Kidney (tissue), 14 donors: Measurements from ENCODE around the gene DLD. TPM values are rescaled to one million over a fixed set of nuclear protein-coding genes. Genes with fewer than 3 reads are reported as not detected.

Experiments
- DNase-seq, 5 donors: peaks; one replicate each; pipeline ENCODE4 v3.0.0-alpha.2; 2013 to 2020
- FAIRE-seq: peaks from 2 replicates; lab custom pipeline; 2012; peaks lifted over from hg19 to GRCh38; lab: Jason Lieb, UNC
- H3K27ac ChIP-seq, 2 donors: one replicate each; pipeline ENCODE4 v1.7.0; 2013; ENCODE audit warnings: low read depth in 2 of 2, low read length in 2 of 2, inconsistent platforms in 1 of 2
- H3K27me3 ChIP-seq: one replicate; pipeline ENCODE4 v1.7.1; 2013; ENCODE audit warnings: low read length, inconsistent platforms; ENCODE audit not compliant: control insufficient read depth, insufficient read depth
- H3K36me3 ChIP-seq, 3 donors: one replicate each; pipeline versions ENCODE4 v1.7.0 to v1.7.1; 2013; ENCODE audit warnings: low read length in 3 of 3, control low read depth in 1 of 3, inconsistent platforms in 1 of 3; ENCODE audit not compliant: insufficient read depth in 3 of 3, control insufficient read depth in 2 of 3
- H3K4me1 ChIP-seq, 3 donors: one replicate each; pipeline versions ENCODE4 v1.7.0 to v1.7.1; 2013; ENCODE audit warnings: low read length in 3 of 3, inconsistent platforms in 1 of 3, low read depth in 1 of 3; ENCODE audit not compliant: control insufficient read depth in 2 of 3, insufficient read depth in 2 of 3
- H3K4me3 ChIP-seq, 3 donors: one replicate each; pipeline versions ENCODE4 v1.7.0 to v1.8.1; 2013; ENCODE audit warnings: low read length in 3 of 3, control low read depth in 1 of 3, inconsistent platforms in 1 of 3
- H3K9ac ChIP-seq, 3 donors: one replicate each; pipeline versions ENCODE4 v1.7.0 to v1.7.1; 2013; ENCODE audit warnings: low read length in 3 of 3, control low read depth in 1 of 3, inconsistent platforms in 1 of 3
- H3K9me3 ChIP-seq, 3 donors: one replicate each; pipeline versions ENCODE4 v1.7.0 to v1.7.1; 2013; ENCODE audit warnings: low read length in 3 of 3, control low read depth in 1 of 3, inconsistent platforms in 1 of 3; ENCODE audit not compliant: control insufficient read depth in 2 of 3, insufficient read depth in 1 of 3
- intact Hi-C: fragments of 100-400 bp; cut with DNase I; formaldehyde crosslinking; loops from one replicate; pipeline ENCODE4 v1.11.1; 2022
- polyA plus RNA-seq: library from polyadenylated mRNA; stranded (reverse); fragments of 350-450 nt; fragmentation: Illumina TruSeq; extraction: RNeasy Lipid Tissue Mini Kit (QIAGEN cat#74804); gene quantifications from one replicate; pipeline ENCODE4 v1.2.3, GENCODE V29; 2014; ENCODE audit warnings: low read depth, low replicate concordance; ENCODE audit not compliant: insufficient read depth
- total RNA-seq: library from RNA; stranded (reverse); fragmentation: NEBNext Ultra II Directional; extraction: Animal tissue kit (Norgen Biotek cat#: 25700); gene quantifications from one replicate; pipeline ENCODE4 v1.2.1, GENCODE V29; 2021
- TF ChIP-seq, protein P1 (sequence below): IDR thresholded peaks from 3 replicates; pipeline ENCODE4 v1.5.1; 2012; ENCODE audit warnings: mild to moderate bottlenecking, moderate library complexity, borderline replicate concordance; ENCODE audit not compliant: insufficient read depth; ENCODE audit errors: extremely low read depth
- donor health status: control.
- donor health status: control.
- donor health status: control.
- donor health status: control.
- donor health status: control.
- donor health status: DM: yes; HTN: yes; CAD: no.
- donor health status: Normal renal cell carcinoma (clear cell type).

The DLD gene
- total and polyA plus RNA-seq, 2 donors from 2014 or later = 78.6 to 153 TPM

DNA sequence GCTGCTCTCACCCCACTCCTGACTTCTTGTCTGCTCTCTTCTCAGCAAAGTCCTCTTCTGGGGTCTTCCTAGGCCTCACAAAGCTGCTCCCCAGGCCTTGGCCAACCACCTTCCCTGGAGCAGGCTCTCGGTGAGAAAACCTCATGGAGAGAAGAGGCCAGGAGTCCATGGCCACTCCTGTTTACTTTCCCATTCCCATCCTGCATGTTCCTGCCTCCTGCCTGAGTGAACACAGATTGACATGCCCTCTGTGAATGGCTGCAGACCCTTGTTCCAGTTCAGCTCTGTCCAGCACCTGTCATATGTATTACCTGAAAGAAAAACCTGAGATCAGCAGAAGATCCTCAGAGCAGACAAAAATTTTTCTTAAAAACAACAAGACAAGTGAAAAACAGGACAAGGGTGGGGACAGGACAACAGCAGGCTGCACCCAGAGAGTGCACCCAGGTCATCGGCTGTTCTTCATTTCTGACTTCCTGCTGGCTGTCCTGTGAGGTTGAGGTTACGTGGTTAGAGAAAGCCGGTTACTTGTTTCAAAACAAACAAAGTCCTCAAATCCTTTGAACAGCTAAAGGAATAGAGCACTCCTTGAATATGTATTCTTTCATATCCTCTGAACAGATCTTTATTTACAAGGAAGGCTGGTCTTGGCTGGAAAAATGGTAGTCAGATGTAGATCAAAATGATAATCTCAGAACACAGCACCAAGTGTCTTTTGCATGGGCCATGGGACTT lies 34.0 kb upstream of the DLD start:
- H3K36me3 ChIP-seq = no peaks in the 10 kb centered on the region
- H3K27me3 ChIP-seq = no peaks in the 10 kb centered on the region
- TF ChIP-seq, protein P1, sequence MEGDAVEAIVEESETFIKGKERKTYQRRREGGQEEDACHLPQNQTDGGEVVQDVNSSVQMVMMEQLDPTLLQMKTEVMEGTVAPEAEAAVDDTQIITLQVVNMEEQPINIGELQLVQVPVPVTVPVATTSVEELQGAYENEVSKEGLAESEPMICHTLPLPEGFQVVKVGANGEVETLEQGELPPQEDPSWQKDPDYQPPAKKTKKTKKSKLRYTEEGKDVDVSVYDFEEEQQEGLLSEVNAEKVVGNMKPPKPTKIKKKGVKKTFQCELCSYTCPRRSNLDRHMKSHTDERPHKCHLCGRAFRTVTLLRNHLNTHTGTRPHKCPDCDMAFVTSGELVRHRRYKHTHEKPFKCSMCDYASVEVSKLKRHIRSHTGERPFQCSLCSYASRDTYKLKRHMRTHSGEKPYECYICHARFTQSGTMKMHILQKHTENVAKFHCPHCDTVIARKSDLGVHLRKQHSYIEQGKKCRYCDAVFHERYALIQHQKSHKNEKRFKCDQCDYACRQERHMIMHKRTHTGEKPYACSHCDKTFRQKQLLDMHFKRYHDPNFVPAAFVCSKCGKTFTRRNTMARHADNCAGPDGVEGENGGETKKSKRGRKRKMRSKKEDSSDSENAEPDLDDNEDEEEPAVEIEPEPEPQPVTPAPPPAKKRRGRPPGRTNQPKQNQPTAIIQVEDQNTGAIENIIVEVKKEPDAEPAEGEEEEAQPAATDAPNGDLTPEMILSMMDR = no peak
- no peak for FAIRE-seq
- no peak overlapping the region for H3K4me3 ChIP-seq
- no peak overlapping the region for H3K9ac ChIP-seq
- DNase-seq = no peak
- H3K27ac ChIP-seq = no peak overlapping the region
- no peaks in the 10 kb centered on the region for H3K9me3 ChIP-seq
- intact Hi-C loops = no loop called here
- H3K4me1 ChIP-seq = peaks cover 0 to 4% (median 3%) of the 10 kb centered on the region in 3 donors

DNA sequence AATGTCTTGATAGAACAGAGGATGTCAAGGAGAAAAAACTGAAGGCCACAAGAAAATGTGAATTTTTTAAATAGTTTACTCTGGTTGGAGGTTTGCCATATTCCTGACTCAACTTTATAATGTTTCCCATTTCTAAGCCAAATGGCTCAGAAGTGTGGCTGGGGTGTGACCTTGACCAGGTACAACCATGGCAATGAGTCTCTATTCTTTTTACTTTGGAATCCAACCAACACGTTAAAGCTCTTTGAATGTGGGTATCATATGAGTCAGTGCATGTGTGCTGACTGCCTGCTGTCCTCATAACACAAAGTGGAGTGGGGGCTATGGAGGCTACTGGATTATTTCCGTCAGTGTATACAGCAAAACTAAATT lies 33.5 kb upstream of the DLD start:
- H3K4me1 ChIP-seq = peaks cover 0 to 4% (median 3%) of the 10 kb centered on the region in 3 donors
- H3K9me3 ChIP-seq = no peaks in the 10 kb centered on the region
- H3K36me3 ChIP-seq = no peaks in the 10 kb centered on the region
- intact Hi-C loops = no loop called here
- H3K27ac ChIP-seq = no peak overlapping the region
- H3K27me3 ChIP-seq = no peaks in the 10 kb centered on the region
- H3K9ac ChIP-seq = no peak overlapping the region
- DNase-seq (no peak), FAIRE-seq (no peak)
- TF ChIP-seq, protein P1 = no peak
- no peak overlapping the region for H3K4me3 ChIP-seq

DNA sequence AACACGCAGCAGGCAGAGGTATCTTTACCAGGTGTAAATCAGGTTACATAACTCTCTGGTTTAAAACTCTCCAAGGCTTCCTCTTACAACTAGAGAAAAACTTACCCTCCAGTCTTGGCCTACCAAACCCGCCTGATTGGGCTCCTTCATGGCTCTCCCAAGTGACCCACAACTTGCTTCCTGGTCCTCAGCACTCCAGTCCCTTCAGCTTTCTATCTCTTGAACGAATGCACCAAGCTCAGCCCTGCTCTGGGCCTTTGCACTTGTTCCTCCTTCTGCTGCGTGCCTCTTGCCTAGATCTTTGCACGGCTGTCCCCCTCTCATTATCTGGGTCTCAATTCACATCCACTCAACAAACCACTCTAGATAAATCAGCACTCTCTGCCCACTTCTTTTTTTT lies 32.7 kb upstream of the DLD start:
- Histone ChIP-seq H3K27me3 (no peaks in the 10 kb centered on the region), H3K9me3 (no peaks in the 10 kb centered on the region), H3K4me3 (no peak overlapping the region), H3K4me1 (peaks cover 0 to 4% (median 3%) of the 10 kb centered on the region in 3 donors), H3K36me3 (no peaks in the 10 kb centered on the region), H3K9ac (no peak overlapping the region), H3K27ac (no peak overlapping the region)
- DNase-seq = no peak
- no peak for FAIRE-seq
- intact Hi-C loops = no loop called here
- TF ChIP-seq, protein P1 = no peak
